ENCODE results near the gene RPP30.

RPP30 gene

DNA sequence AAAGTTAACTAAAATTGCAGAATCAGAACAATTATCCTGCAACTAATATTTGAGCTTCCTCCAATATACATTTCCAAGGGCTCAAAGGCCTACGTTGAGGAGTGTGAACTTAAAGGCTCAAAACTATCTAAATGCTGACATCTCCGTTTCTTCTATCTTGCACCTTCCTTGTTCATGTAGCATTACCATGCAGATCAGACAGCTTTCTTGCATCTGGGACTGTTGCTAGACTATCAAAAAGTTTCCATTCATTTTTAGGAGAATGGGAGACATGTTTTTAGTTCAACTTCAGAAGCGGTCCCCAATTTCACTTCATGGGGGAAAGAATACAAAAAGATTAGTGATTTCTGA, 46.2 kb downstream of the RPP30 start:
- no peak overlapping the region for H3K4me3 ChIP-seq (ENCODE audit: low read depth, low read length)
- no peaks in the 10 kb centered on the region for H3K27me3 ChIP-seq (replicated peaks)
- H3K36me3 ChIP-seq (replicated peaks) = peaks cover 45% of the 10 kb centered on the region
- TF ChIP-seq, protein P1, sequence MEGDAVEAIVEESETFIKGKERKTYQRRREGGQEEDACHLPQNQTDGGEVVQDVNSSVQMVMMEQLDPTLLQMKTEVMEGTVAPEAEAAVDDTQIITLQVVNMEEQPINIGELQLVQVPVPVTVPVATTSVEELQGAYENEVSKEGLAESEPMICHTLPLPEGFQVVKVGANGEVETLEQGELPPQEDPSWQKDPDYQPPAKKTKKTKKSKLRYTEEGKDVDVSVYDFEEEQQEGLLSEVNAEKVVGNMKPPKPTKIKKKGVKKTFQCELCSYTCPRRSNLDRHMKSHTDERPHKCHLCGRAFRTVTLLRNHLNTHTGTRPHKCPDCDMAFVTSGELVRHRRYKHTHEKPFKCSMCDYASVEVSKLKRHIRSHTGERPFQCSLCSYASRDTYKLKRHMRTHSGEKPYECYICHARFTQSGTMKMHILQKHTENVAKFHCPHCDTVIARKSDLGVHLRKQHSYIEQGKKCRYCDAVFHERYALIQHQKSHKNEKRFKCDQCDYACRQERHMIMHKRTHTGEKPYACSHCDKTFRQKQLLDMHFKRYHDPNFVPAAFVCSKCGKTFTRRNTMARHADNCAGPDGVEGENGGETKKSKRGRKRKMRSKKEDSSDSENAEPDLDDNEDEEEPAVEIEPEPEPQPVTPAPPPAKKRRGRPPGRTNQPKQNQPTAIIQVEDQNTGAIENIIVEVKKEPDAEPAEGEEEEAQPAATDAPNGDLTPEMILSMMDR (IDR thresholded peaks at IDR 0.05; ENCODE audit: low read depth, low read length, missing control alignments) = no peak
- no peak overlapping the region for H3K27ac ChIP-seq
- in situ Hi-C loops (cut with HindIII; ENCODE audit: low pct_ligation_motif_present, low sequenced_read_pairs) = loop anchor here (25.0 kb wide), 1 partner anchor 344 kb away; no protein-coding TSS in a partner anchor
- no peak for DNase-seq

DNA sequence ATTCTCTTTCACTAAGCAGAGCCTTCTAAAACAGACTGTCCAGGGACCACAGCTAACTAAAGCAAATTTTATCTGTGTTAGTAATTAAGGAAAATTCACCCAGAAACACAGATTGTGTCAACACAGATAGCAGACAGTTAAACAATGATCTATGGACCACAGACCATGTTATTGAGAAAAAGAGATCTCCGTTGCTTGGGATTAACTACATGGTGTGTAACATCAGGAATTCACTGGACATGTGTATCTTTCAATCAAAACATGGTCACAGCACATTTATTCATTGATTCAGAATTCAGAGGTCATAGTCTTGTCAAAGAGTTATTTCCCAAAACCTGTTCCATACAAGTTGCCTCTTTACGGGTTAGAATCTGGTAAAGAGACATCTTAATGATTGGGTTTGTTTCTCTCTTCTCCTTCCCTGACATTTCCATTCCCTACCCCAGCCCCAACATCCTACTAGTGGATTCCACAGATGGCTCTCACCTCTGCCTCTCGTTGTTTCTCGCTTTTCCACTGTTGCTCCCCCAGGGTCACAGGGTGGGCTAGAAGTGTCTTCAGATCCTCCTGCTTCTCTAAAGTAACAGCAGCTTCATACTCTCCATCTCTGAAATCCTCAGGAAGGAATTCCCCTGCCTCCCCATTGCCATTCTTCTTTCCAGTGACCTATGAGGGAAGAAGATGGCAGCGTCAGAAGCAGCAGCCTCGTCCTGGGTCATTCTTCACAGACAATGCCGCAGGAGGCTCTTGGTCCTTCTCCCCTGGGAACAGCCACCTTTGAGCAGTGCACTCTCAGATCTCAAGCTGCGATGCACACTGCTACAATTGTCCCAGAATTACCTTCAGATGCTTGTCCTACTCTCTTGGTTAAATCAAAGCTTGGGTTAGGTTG, 48.2 kb downstream of the RPP30 start:
- DNase-seq = no peak
- in situ Hi-C loops (cut with HindIII; ENCODE audit: low pct_ligation_motif_present, low sequenced_read_pairs) = loop anchor here (25.0 kb wide), 1 partner anchor 342 kb away; no protein-coding TSS in a partner anchor
- Histone ChIP-seq H3K27me3 (replicated peaks) (no peaks in the 10 kb centered on the region), H3K27ac (peak overlapping the region; percentile 59), H3K36me3 (replicated peaks) (peaks cover 39% of the 10 kb centered on the region), H3K4me3 (ENCODE audit: low read depth, low read length) (peak overlapping the region; percentile 53)
- TF ChIP-seq, protein P1 (IDR thresholded peaks at IDR 0.05; ENCODE audit: low read depth, low read length, missing control alignments) = no peak

DNA sequence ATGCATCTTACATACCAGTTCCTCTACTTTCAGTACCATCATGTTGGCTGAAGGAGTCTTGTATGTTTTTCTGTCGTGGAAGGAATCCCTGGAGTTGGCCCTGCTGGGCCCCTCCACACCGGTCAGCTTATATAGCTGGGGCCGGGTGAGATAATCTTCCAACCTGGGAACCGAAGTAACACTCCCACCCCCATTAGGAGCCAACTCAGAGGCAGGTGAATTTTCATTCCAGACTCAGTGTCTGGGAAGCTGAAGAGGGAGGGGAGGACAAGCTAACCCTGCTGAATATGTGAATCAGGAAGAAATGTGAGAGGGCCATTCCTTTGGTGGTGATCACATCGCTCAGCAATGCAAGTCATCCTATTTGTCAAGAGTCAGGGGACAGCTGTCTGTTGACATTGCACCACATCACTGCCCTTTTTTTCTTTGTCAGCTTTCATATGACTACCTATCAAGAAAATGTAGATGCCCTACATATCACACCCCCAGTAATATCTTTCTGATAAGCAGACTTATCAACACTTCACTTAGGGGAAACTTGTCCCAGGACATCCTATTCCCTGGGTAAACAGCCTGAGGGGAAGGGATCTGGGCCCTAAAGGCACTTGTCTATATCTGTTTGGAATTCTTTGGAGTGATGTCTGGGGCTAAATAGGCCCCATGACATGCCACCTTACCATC, 49.4 kb downstream of the RPP30 start, which contains the start of gene ANKRD1:
Gene ANKRD1, minus strand, starts transcription at position 102 of the 681 bp plus-strand sequence. Its CDS starts 60 bp downstream, at position 42.
- Histone ChIP-seq H3K4me3 (ENCODE audit: low read depth, low read length) (peak within 1 kb of the TSS; percentile 53), H3K27me3 (replicated peaks) (no peaks in the 10 kb centered on the region), H3K36me3 (replicated peaks) (peaks cover 32% of the 10 kb centered on the region), H3K27ac (peak within 1 kb of the TSS; percentile 59)
- peak; percentile 95 for DNase-seq
- in situ Hi-C loops (cut with HindIII; ENCODE audit: low pct_ligation_motif_present, low sequenced_read_pairs) = loop anchor here (25.0 kb wide), 1 partner anchor 341 kb away; no protein-coding TSS in a partner anchor
- TF ChIP-seq, protein P1 (IDR thresholded peaks at IDR 0.05; ENCODE audit: low read depth, low read length, missing control alignments) = no peak

DNA sequence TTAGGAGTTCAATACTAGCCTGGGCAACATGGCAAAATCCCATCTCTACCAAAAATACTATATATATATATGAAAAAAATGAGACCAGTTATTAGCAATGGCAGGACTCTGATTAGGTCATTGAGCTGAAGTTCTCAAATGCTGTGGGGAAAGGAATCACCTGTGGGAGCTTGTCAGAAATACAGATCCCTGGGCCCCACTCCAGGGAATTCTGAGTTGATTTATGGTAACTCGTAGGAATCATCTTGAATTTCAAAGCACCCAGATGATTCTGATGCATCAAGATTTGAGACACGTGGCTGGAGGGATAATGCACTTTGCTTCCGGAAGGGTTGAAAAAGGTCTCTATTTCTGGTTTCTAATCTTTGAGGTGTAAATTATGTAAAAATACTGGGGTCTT, 50.1 kb downstream of the RPP30 start:
- in situ Hi-C loops (cut with HindIII; ENCODE audit: low pct_ligation_motif_present, low sequenced_read_pairs) = loop anchor here (25.0 kb wide), 1 partner anchor 340 kb away; no protein-coding TSS in a partner anchor
- Histone ChIP-seq H3K36me3 (replicated peaks) (peaks cover 24% of the 10 kb centered on the region), H3K27me3 (replicated peaks) (no peaks in the 10 kb centered on the region), H3K27ac (peak overlapping the region; percentile 59), H3K4me3 (ENCODE audit: low read depth, low read length) (no peak overlapping the region)
- DNase-seq = no peak
- TF ChIP-seq, protein P1 (IDR thresholded peaks at IDR 0.05; ENCODE audit: low read depth, low read length, missing control alignments) = no peak

DNA sequence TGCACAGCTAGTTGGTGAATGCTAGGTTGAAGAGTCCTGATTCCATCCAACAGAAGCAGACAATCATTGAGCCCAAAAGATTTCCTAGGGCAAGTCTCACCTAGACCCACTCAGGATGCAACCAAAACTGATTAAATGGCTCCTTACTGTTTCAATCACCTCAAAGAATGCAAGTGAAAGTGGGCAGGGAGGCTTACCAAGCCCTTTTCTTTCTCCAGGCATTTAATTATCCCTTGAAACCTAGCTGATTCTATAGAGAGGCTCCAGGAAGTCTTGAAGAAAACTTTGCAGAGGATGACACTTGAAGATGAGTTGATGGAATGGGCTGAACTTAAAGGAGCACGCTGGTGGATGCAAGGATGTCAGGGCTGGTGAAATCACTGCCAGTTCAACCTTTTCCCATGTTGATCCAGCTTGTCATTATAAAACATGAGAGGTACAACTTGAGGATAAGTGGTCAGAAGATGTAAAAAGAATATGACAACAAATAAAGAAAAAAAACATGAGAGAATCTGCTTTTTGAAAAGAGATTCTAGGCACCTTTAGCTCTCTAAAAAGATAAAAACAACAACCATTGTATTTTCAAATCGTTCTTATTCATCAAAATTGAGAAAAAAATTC, 51.4 kb downstream of the RPP30 start:
- H3K27ac ChIP-seq = no peak overlapping the region
- H3K36me3 ChIP-seq (replicated peaks) = peaks cover 11% of the 10 kb centered on the region
- DNase-seq = no peak
- no peak overlapping the region for H3K4me3 ChIP-seq (ENCODE audit: low read depth, low read length)
- H3K27me3 ChIP-seq (replicated peaks) = no peaks in the 10 kb centered on the region
- TF ChIP-seq, protein P1 (IDR thresholded peaks at IDR 0.05; ENCODE audit: low read depth, low read length, missing control alignments) = no peak
- in situ Hi-C loops (cut with HindIII; ENCODE audit: low pct_ligation_motif_present, low sequenced_read_pairs) = loop anchor here (25.0 kb wide), 1 partner anchor 339 kb away; no protein-coding TSS in a partner anchor
